ENCODE results near the gene DDX54. TPM values are rescaled to one million over a fixed set of nuclear protein-coding genes. Genes with fewer than 3 reads are reported as not detected.

The DDX54 gene
- total RNA-seq, 1 experiment from 2014 or later, result 151 TPM

DNA sequence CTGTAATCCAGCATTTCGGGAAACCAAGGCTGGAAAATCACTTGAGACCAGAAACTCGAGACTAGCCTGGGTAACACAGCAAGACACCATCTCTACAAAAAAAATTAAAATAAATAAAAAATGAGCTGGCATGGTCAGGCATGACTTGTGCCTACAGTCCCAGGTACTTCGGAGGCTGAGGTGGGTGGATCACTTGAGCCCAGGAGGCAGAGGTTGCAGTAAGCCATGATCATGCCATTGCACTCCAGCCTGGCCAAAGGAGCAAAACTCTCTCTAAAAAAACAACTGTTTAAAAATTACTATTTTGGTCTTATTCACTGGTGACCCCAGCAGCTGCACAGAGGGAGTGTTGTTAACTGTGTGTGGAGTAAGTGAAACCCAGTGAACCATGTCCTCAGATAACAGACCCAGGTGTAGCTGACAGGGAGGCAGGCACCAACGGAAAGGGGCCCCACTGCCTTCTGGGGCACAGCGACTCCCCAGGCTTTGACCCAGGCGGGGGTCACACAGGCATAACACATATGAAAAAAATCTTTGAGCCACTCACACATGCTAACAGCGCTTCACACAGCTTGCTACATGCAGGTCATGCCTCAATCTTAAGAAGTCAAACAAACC is 12.1 kb downstream of the DDX54 start (continued):
- TF ChIP-seq, protein P1, sequence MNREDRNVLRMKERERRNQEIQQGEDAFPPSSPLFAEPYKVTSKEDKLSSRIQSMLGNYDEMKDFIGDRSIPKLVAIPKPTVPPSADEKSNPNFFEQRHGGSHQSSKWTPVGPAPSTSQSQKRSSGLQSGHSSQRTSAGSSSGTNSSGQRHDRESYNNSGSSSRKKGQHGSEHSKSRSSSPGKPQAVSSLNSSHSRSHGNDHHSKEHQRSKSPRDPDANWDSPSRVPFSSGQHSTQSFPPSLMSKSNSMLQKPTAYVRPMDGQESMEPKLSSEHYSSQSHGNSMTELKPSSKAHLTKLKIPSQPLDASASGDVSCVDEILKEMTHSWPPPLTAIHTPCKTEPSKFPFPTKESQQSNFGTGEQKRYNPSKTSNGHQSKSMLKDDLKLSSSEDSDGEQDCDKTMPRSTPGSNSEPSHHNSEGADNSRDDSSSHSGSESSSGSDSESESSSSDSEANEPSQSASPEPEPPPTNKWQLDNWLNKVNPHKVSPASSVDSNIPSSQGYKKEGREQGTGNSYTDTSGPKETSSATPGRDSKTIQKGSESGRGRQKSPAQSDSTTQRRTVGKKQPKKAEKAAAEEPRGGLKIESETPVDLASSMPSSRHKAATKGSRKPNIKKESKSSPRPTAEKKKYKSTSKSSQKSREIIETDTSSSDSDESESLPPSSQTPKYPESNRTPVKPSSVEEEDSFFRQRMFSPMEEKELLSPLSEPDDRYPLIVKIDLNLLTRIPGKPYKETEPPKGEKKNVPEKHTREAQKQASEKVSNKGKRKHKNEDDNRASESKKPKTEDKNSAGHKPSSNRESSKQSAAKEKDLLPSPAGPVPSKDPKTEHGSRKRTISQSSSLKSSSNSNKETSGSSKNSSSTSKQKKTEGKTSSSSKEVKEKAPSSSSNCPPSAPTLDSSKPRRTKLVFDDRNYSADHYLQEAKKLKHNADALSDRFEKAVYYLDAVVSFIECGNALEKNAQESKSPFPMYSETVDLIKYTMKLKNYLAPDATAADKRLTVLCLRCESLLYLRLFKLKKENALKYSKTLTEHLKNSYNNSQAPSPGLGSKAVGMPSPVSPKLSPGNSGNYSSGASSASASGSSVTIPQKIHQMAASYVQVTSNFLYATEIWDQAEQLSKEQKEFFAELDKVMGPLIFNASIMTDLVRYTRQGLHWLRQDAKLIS (CRISPR knock-in tag; IDR thresholded peaks at IDR 0.05; ENCODE audit: borderline replicate concordance), result no peak
- TF ChIP-seq ZNF138 (CRISPR knock-in tag; conservative IDR thresholded peaks at IDR 0.05), result no peak

DNA sequence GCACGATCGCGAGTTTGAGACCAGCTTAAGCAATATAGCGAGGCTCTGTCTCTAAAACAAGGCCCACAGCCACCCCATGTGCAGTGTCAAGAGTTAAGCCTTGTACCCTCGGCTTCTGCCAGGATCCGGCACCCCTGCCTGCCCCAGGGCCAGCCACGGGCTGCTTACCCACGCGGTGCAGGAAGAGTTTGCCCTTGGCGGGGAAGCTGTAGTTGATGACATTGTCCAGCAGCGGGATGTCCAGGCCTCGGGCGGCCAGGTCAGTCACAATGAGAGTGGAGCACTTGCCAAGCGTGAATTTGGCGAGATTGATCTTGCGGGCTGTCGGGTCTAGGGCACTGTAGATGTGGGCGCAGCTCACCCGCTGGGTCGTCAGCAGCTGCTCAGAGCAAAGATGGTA is 13.1 kb downstream of the DDX54 start:
- ChIA-PET POLR2A (no interaction called here), CTCF (interaction anchor here (1.2 to 2.2 kb wide), 3 partner anchors 11 to 179 kb away, joined by 4 to 5 read pairs (median 4); partner anchors contain the start of gene RASAL1)

DNA sequence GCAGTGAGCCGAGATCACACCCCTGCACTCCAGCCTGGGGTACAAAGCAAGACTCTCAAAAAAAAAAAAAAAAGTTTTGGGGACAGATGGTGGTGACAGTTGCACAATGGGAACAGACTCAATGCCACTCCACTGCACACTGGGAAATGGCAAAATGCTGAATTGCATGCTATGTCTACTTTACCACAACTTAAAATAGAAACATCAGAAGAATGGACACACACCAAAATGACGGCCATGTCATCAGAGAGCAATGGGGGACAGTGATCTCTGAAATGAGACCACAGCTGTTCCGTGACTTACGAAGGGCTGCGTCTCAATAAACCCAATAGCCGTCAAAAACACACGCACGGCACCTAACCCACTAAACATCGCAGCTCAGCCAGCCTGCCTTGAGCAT is 13.7 kb downstream of the DDX54 start:
- ATAC-seq (no peak), DNase-seq (ENCODE audit: low spot score) (no peak)
- H3K27me3 Mint-ChIP-seq (ENCODE audit: low read depth), result no peaks in the 10 kb centered on the region
- TF ChIP-seq, protein P2, sequence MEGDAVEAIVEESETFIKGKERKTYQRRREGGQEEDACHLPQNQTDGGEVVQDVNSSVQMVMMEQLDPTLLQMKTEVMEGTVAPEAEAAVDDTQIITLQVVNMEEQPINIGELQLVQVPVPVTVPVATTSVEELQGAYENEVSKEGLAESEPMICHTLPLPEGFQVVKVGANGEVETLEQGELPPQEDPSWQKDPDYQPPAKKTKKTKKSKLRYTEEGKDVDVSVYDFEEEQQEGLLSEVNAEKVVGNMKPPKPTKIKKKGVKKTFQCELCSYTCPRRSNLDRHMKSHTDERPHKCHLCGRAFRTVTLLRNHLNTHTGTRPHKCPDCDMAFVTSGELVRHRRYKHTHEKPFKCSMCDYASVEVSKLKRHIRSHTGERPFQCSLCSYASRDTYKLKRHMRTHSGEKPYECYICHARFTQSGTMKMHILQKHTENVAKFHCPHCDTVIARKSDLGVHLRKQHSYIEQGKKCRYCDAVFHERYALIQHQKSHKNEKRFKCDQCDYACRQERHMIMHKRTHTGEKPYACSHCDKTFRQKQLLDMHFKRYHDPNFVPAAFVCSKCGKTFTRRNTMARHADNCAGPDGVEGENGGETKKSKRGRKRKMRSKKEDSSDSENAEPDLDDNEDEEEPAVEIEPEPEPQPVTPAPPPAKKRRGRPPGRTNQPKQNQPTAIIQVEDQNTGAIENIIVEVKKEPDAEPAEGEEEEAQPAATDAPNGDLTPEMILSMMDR (IDR thresholded peaks at IDR 0.05), result no peak
- no peak overlapping the region for H3K27ac Mint-ChIP-seq
- H3K4me1 Mint-ChIP-seq, result no peaks in the 10 kb centered on the region
- H3K4me3 Mint-ChIP-seq, result no peak overlapping the region
- ChIA-PET CTCF (interaction anchor here (0.6 to 2.2 kb wide), 3 partner anchors 20 to 179 kb away, joined by 3 to 5 read pairs (median 4); partner anchors contain the start of gene RASAL1), POLR2A (no interaction called here)
- H3K36me3 Mint-ChIP-seq, result peaks cover 63% of the 10 kb centered on the region
- no peaks in the 10 kb centered on the region for H3K9me3 Mint-ChIP-seq

More for the DNA sequence above, 13.1 kb downstream of the DDX54 start:
- H3K9me3 Mint-ChIP-seq, result no peaks in the 10 kb centered on the region
- H3K27me3 Mint-ChIP-seq (ENCODE audit: low read depth), result no peaks in the 10 kb centered on the region
- H3K36me3 Mint-ChIP-seq, result peaks cover 66% of the 10 kb centered on the region
- ATAC-seq, result no peak
- no peak for DNase-seq (ENCODE audit: low spot score)
- no peaks in the 10 kb centered on the region for H3K4me1 Mint-ChIP-seq
- no peak overlapping the region for H3K4me3 Mint-ChIP-seq
- TF ChIP-seq CREM (CRISPR knock-in tag; IDR thresholded peaks at IDR 0.05) (no peak), SMAD3 (CRISPR knock-in tag; IDR thresholded peaks at IDR 0.05; ENCODE audit: borderline replicate concordance) (no peak), NR3C1 (CRISPR knock-in tag; conservative IDR thresholded peaks at IDR 0.05; ENCODE audit: low read depth) (no peak)
- H3K27ac Mint-ChIP-seq, result no peak overlapping the region

DNA sequence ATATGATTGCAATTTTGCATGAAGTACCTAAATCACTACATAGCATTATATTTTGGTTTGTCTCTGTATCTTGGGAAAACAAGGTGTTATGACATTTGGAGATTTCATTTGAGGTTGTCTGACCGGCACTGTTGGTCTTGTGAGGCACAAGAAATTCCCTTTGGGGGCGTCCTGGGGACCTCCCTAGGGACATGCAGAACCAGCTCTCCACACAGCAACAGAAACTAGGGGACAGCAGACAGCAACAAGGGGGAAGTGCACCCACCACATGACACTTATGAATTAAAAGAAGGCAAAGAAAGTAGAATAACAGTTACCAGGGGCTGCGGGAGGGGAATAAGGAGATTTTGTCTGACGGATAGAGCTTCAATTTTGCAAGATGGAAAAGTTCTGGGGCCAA is 14.4 kb downstream of the DDX54 start:
- Mint-ChIP-seq H3K9me3 (no peaks in the 10 kb centered on the region), H3K36me3 (peaks cover 62% of the 10 kb centered on the region), H3K4me3 (no peak overlapping the region), H3K27me3 (ENCODE audit: low read depth) (no peaks in the 10 kb centered on the region), H3K4me1 (no peaks in the 10 kb centered on the region), H3K27ac (no peak overlapping the region)
- POLR2A ChIA-PET, result no interaction called here
- TF ChIP-seq, protein P3, sequence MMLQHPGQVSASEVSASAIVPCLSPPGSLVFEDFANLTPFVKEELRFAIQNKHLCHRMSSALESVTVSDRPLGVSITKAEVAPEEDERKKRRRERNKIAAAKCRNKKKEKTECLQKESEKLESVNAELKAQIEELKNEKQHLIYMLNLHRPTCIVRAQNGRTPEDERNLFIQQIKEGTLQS (CRISPR knock-in tag; conservative IDR thresholded peaks at IDR 0.05), result no peak
- TF ChIP-seq MYBL2 (CRISPR knock-in tag; IDR thresholded peaks at IDR 0.05), result no peak
- TF ChIP-seq, protein P4, sequence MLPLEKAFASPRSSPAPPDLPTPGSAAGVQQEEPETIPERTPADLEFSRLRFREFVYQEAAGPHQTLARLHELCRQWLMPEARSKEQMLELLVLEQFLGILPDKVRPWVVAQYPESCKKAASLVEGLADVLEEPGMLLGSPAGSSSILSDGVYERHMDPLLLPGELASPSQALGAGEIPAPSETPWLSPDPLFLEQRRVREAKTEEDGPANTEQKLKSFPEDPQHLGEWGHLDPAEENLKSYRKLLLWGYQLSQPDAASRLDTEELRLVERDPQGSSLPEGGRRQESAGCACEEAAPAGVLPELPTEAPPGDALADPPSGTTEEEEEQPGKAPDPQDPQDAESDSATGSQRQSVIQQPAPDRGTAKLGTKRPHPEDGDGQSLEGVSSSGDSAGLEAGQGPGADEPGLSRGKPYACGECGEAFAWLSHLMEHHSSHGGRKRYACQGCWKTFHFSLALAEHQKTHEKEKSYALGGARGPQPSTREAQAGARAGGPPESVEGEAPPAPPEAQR (CRISPR knock-in tag; IDR thresholded peaks at IDR 0.05), result no peak
- TF ChIP-seq ZNF317 (CRISPR knock-in tag; IDR thresholded peaks at IDR 0.05; ENCODE audit: borderline replicate concordance, low read depth), result no peak
- TF ChIP-seq TEAD4 (CRISPR knock-in tag; IDR thresholded peaks at IDR 0.05), result no peak
- TF ChIP-seq, protein P5, sequence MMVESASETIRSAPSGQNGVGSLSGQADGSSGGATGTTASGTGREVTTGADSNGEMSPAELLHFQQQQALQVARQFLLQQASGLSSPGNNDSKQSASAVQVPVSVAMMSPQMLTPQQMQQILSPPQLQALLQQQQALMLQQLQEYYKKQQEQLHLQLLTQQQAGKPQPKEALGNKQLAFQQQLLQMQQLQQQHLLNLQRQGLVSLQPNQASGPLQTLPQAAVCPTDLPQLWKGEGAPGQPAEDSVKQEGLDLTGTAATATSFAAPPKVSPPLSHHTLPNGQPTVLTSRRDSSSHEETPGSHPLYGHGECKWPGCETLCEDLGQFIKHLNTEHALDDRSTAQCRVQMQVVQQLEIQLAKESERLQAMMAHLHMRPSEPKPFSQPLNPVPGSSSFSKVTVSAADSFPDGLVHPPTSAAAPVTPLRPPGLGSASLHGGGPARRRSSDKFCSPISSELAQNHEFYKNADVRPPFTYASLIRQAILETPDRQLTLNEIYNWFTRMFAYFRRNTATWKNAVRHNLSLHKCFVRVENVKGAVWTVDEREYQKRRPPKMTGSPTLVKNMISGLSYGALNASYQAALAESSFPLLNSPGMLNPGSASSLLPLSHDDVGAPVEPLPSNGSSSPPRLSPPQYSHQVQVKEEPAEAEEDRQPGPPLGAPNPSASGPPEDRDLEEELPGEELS (CRISPR knock-in tag; IDR thresholded peaks at IDR 0.05), result no peak
- TF ChIP-seq, protein P6, sequence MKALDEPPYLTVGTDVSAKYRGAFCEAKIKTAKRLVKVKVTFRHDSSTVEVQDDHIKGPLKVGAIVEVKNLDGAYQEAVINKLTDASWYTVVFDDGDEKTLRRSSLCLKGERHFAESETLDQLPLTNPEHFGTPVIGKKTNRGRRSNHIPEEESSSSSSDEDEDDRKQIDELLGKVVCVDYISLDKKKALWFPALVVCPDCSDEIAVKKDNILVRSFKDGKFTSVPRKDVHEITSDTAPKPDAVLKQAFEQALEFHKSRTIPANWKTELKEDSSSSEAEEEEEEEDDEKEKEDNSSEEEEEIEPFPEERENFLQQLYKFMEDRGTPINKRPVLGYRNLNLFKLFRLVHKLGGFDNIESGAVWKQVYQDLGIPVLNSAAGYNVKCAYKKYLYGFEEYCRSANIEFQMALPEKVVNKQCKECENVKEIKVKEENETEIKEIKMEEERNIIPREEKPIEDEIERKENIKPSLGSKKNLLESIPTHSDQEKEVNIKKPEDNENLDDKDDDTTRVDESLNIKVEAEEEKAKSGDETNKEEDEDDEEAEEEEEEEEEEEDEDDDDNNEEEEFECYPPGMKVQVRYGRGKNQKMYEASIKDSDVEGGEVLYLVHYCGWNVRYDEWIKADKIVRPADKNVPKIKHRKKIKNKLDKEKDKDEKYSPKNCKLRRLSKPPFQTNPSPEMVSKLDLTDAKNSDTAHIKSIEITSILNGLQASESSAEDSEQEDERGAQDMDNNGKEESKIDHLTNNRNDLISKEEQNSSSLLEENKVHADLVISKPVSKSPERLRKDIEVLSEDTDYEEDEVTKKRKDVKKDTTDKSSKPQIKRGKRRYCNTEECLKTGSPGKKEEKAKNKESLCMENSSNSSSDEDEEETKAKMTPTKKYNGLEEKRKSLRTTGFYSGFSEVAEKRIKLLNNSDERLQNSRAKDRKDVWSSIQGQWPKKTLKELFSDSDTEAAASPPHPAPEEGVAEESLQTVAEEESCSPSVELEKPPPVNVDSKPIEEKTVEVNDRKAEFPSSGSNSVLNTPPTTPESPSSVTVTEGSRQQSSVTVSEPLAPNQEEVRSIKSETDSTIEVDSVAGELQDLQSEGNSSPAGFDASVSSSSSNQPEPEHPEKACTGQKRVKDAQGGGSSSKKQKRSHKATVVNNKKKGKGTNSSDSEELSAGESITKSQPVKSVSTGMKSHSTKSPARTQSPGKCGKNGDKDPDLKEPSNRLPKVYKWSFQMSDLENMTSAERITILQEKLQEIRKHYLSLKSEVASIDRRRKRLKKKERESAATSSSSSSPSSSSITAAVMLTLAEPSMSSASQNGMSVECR (CRISPR knock-in tag; IDR thresholded peaks at IDR 0.05; ENCODE audit: borderline replicate concordance), result no peak
- TF ChIP-seq TEAD1 (CRISPR knock-in tag; IDR thresholded peaks at IDR 0.05), result no peak
- TF ChIP-seq CBFB (CRISPR knock-in tag; IDR thresholded peaks at IDR 0.05; ENCODE audit: low read depth), result no peak
- CTCF ChIA-PET, result interaction anchor here (0.6 to 2.2 kb wide), 3 partner anchors 9 to 178 kb away, joined by 3 to 4 read pairs (median 3); no protein-coding TSS in a partner anchor
- DNase-seq (ENCODE audit: low spot score), result no peak
- ATAC-seq, result no peak

All from WTC11 (cell line).